Mucosa of stomach (tissue), 1 donor: ENCODE measurements around the gene HCRTR1.

Source experiments
- H3K27me3 ChIP-seq: one replicate; pipeline ENCODE4 v1.7.0; 2013; ENCODE audit warnings: mild to moderate bottlenecking, low read length; ENCODE audit not compliant: control insufficient read depth, insufficient read depth
- H3K36me3 ChIP-seq: one replicate; pipeline ENCODE4 v1.7.0; 2013; ENCODE audit warnings: low read length; ENCODE audit not compliant: control insufficient read depth, insufficient read depth
- H3K4me1 ChIP-seq: one replicate; pipeline ENCODE4 v1.7.0; 2013; ENCODE audit warnings: mild to moderate bottlenecking, low read length; ENCODE audit not compliant: control insufficient read depth, insufficient read depth
- H3K4me3 ChIP-seq: one replicate; pipeline ENCODE4 v1.7.0; 2013; ENCODE audit warnings: low read length
- H3K9ac ChIP-seq: one replicate; pipeline ENCODE4 v1.7.0; 2013; ENCODE audit warnings: mild to moderate bottlenecking, low read length, moderate library complexity
- H3K9me3 ChIP-seq: one replicate; pipeline ENCODE4 v1.7.0; 2013; ENCODE audit warnings: mild to moderate bottlenecking, low read length, moderate library complexity; ENCODE audit not compliant: control insufficient read depth
- donor health status: Pancreatic carcinoma.

The HCRTR1 gene

DNA sequence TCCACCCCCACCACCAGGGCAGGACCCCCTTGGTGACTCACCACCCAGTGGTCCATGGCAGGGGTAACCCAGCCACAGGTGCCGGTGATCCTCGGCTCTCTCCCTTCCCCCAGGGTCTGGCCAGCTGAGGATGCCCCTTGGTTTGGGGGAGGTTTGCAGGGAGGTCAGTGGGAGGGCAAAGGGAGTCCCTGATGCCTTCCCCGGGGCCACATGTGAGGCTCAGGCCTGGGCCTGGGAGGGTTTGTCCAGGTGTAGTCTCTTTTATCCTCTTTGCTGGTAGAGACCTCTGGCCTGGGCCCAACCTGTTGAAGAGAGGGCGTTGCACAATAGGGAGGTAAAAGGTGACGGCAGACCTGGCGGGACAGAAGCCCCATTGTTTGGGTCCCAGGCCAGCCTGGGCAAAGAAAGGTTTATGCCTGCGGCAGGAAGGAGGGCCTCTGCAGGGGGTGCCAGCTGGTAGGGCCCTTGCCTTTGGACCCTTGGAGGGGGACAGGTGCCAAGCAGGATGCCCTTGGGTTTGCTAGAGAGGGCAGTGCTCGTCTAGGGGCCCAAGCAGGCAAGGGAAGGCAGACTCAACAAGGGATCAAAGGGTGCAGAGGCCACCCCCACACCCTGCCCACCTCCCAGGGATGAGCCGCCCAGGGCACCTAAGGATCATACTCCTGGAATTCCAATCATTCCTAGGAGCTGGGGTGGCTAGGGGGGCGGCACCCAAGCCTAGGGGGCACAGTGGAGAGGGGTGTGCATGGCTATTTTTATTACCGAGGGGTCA is 41.9 kb upstream of the HCRTR1 start:
- H3K4me1 ChIP-seq, result peaks cover 57% of the 10 kb centered on the region
- H3K27me3 ChIP-seq, result peaks cover 5% of the 10 kb centered on the region
- H3K9ac ChIP-seq, result peak overlapping the region; percentile 96
- no peaks in the 10 kb centered on the region for H3K9me3 ChIP-seq
- H3K4me3 ChIP-seq, result peak overlapping the region; percentile 2
- no peaks in the 10 kb centered on the region for H3K36me3 ChIP-seq

GRCh38 chr1:31576201-31576669 is 41.3 kb upstream of the HCRTR1 start, which contains the start of gene TINAGL1:
Gene TINAGL1, plus strand, starts transcription at chr1:31576515. Its CDS starts 634 bp downstream, at chr1:31577149.
- no peaks in the 10 kb centered on the region for H3K36me3 ChIP-seq
- H3K4me3 ChIP-seq, result peak within 1 kb of the TSS; percentile 23
- H3K9ac ChIP-seq, result peak within 1 kb of the TSS; percentile 96
- H3K9me3 ChIP-seq, result no peaks in the 10 kb centered on the region
- peaks cover 5% of the 10 kb centered on the region for H3K27me3 ChIP-seq
- H3K4me1 ChIP-seq, result peaks cover 64% of the 10 kb centered on the region

GRCh38 chr1:31576743-31577455 is 40.6 kb upstream of the HCRTR1 start:
- H3K9ac ChIP-seq, result peak overlapping the region; percentile 96
- H3K4me1 ChIP-seq, result peaks cover 70% of the 10 kb centered on the region
- H3K9me3 ChIP-seq, result no peaks in the 10 kb centered on the region
- H3K4me3 ChIP-seq, result peak overlapping the region; percentile 23
- H3K36me3 ChIP-seq, result no peaks in the 10 kb centered on the region
- peaks cover 5% of the 10 kb centered on the region for H3K27me3 ChIP-seq

- H3K4me1 ChIP-seq, result peaks cover 76% of the 10 kb centered on the region
- no peaks in the 10 kb centered on the region for H3K36me3 ChIP-seq
- peak overlapping the region; percentile 23 for H3K4me3 ChIP-seq
- no peaks in the 10 kb centered on the region for H3K9me3 ChIP-seq
- H3K27me3 ChIP-seq, result peaks cover 5% of the 10 kb centered on the region
- peak overlapping the region; percentile 96 for H3K9ac ChIP-seq
Observed at GRCh38 chr1:31577515-31578192, 39.8 kb upstream of the HCRTR1 start.

- Histone ChIP-seq H3K27me3 (peaks cover 5% of the 10 kb centered on the region), H3K9ac (peak overlapping the region; percentile 3), H3K9me3 (no peaks in the 10 kb centered on the region), H3K4me3 (no peak overlapping the region), H3K4me1 (peaks cover 73% of the 10 kb centered on the region), H3K36me3 (peaks cover 6% of the 10 kb centered on the region)
Observed at GRCh38 chr1:31579374-31579773, 38.1 kb upstream of the HCRTR1 start.

GRCh38 chr1:31580513-31580870 is 37.0 kb upstream of the HCRTR1 start:
- Histone ChIP-seq H3K36me3 (peaks cover 6% of the 10 kb centered on the region), H3K4me1 (peaks cover 65% of the 10 kb centered on the region), H3K9me3 (no peaks in the 10 kb centered on the region), H3K4me3 (no peak overlapping the region), H3K27me3 (peaks cover 5% of the 10 kb centered on the region), H3K9ac (no peak overlapping the region)

DNA sequence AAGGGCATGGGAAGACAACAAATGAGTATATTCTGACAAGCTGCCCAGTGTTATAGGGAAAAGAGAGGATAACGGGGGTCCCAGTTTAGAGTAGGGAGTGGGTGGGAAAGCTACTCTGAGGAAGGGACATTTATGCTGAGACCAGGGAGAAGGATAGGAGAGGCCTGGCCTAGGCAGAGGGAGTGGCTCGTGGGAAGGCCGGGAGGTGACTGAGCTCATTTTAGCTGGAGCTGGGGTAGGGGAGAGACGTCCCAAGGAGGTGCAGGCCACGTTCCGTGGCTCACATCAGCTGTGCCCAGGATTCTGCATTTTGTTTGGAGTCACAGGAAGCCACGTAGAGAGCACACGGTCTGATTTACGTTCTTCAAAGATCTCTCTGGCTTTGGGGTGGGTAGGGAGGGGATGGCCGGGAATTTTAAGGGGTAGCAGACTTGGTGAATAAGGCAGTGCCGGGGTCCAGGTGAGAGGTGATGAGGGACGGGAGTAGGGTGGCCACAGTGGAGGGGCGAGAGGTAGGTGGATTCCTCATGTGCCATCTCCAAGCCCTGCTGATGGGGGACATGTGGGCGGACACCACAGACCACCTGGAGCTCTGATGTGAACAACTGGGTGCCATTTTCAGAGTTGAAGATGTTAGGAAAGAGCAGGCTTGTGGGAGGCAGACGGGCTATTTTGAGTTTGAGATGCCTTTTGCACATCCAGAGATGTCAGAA is 36.4 kb upstream of the HCRTR1 start:
- Histone ChIP-seq H3K4me3 (no peak overlapping the region), H3K36me3 (peaks cover 6% of the 10 kb centered on the region), H3K4me1 (peaks cover 59% of the 10 kb centered on the region), H3K27me3 (peaks cover 5% of the 10 kb centered on the region), H3K9me3 (no peaks in the 10 kb centered on the region), H3K9ac (no peak overlapping the region)

DNA sequence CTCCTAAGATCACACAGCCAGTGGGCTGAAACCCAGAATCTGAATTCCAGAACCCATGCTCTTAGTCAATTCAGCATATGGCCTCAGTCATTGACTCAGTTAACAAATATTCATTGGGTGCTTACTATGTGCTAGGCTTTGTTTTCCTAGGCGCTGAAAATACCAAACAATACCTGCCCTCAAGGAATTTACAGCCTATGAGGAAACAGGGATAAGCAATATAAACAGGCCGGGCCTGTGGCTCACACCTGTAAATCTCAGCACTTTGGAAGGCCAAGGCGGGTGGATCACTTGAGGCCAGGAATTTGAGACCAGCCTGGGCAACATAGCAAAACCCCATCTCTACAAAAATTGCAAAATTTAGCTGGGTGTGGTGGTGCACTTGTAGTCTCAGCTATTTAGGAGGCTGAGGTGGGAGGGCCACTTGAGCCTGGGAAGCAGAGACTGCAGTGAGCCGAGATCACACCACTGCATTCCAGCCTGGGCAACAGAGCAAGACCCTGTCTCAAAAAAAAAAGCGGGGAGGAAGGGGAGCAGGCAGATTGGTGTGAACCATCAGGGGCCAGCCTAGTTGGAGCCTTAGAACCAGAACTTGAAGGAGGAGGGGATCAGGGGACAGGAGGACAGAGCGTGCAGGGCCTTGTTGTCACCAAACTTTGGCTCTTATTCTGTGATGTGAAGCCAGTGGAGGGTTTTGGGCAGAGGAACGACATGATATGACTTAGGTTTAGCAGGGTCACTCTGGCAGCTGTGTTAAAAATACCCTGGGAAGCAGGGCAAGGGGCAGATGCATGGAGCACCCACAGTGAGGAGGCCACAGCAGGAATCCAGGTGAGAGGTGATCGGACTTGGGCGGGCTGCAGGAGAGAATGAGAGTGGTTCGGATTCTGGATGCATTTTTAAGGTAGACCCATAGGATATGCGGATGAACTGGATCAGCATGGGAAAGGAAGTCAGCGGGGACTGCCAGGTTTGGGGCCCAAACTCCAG is 35.4 kb upstream of the HCRTR1 start:
- no peak overlapping the region for H3K9ac ChIP-seq
- peaks cover 53% of the 10 kb centered on the region for H3K4me1 ChIP-seq
- no peak overlapping the region for H3K4me3 ChIP-seq

DNA sequence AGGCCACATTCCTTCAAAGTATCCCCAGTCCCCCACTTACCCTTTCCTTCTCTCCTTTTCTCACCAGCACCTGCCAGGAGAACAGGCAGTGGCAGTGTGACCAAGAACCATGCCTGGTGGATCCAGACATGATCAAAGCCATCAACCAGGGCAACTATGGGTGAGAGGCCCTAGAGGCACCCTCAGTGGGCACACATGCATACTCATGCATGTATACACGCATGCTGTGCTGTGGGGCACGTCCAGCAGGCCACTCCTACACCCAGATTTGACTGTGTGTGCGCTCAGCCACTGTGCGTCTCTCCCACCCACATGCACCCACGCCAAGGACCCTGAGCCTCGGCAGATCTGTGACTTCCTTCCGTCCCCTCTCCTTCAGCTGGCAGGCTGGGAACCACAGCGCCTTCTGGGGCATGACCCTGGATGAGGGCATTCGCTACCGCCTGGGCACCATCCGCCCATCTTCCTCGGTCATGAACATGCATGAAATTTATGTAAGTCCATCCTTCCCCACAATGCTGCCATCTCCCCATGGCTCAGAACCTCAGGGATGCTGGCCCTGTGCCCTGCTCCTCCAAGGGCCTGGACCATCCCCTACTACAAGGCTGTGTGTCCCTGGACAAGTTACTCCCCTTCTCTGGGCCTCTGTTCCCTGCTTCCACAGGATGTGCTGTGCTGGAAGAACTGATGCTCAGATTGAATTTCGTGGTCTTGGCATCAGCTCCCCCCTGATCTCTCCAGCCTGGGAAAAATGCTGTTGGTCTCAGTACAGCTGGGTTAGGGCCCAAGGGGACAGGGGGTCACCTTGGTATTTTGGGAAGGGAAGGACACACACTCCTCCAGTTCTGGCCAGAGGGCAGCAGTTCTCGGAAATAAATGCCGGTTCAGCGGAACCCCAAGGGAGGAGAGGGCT is 34.2 kb upstream of the HCRTR1 start:
- H3K27me3 ChIP-seq, result no peaks in the 10 kb centered on the region
- H3K4me1 ChIP-seq, result peaks cover 65% of the 10 kb centered on the region
- H3K9me3 ChIP-seq, result no peaks in the 10 kb centered on the region
- H3K4me3 ChIP-seq, result no peak overlapping the region
- H3K36me3 ChIP-seq, result peaks cover 6% of the 10 kb centered on the region
- H3K9ac ChIP-seq, result peak overlapping the region; percentile 49

More for the DNA sequence above, 35.4 kb upstream of the HCRTR1 start:
- Histone ChIP-seq H3K9me3 (no peaks in the 10 kb centered on the region), H3K36me3 (peaks cover 6% of the 10 kb centered on the region), H3K27me3 (no peaks in the 10 kb centered on the region)
